Retina (tissue), 1 donor: ENCODE measurements around the gene PRKAB2.
"Not testable (repeated sequence)": the region's sequence is repeated elsewhere in the genome, so short reads cannot be mapped to it uniquely, and the experiment has no call there.

ENCODE experiments used
- DNase-seq: peaks from one replicate; pipeline ENCODE4 v3.0.0-alpha.2; 2016

PRKAB2 gene

DNA sequence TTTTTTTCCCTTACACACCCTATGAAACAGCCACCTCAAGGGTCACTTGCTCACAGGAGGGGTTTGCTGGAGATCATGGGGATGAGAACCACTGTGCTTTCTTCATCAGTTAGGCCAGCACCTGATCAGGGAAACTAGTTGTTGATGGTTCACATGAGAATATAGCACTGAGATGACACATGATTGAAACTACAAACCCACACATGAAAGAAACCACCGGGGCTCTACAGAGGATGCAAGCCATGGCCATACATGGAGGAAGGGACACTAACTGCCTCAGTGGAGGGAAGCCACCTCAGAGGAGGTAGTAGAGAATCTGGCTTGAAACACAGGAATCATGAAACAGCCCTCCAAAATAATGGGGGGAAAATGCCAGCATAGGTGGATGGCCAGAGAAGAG lies 63.2 kb downstream of the PRKAB2 start:
- DNase-seq: no peak

DNA sequence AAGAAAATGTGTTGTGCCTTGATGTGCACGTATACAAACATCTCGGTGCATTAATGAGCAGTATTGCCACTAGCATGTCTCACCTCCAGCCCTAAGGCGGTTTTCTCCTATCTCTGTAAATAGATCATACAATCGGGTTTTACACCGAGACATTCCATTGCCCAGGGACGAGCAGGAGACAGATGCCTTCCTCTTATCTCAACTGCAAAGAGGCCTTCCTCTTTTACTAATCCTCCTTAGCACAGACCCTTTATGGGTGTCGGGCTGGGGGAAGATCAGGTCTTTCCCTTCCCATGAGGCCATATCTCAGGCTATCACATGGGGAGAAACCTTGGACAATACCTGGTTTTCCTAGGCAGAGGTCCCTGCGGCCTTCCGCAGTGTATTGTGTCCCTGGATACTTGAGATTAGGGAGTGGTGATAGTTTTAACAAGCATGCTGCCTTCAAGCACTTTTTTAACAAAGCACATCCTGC lies 65.8 kb downstream of the PRKAB2 start:
- not testable (repeated sequence) for DNase-seq

DNA sequence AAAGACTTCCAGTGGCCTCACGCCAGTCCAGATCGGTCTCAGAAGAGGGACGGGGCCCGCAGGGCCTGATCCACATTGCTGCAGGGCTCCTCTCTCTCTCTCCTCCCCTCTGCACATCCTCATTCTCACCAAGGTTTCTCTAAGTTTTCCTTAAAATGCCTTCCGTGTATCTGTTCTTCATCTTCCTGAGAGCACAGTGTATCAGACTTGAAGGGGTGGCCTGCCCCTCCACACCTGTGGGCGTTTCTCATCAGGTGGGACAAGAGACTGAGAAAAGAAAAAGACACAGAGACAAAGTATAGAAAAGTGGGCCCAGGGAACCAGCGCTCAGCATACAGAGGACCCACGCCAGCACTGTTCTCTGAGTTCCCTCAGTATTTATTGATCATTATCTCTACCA lies 66.4 kb downstream of the PRKAB2 start:
- DNase-seq: no peak
